ENCODE data around the gene ANKRD16.
"Not testable (repeated sequence)": the region's sequence is repeated elsewhere in the genome, so short reads cannot be mapped to it uniquely, and the experiment has no call there.

Gene ANKRD16

DNA sequence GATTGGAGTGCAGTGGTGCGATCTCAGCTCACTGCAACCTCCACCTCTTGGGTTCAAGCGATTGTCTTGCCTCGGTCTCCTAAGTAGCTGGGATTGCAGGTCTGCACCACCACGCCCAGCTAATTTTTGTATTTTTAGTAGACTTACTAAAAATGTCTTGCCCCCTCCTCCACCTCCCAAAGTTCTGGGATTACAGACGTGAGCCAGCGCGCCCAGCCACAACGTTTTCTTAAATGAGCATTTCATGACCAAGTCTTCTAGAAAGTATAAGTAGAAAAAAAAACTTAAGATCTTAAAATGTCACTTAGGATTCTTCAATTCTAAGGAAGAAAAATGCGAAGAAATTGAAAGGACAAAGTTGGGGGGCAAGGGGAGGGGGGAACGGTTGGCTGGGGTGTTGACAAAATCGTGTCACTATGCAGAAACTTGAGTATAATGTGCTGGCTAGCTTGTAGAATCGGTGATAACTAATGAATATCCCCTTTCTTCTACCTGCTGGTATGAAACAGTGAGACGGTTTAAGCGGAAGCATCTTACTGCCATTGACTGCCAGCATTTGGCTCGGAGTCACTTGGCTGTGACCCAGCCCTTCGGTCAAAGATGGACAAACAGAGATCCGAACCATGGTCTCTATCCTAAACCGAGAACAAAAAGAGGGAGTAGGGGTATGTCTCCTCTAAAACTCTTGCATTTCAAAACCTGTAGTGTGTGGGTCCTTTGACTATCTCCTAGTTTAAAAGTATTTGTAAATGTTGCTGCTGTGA lies 13.0 kb upstream of the ANKRD16 start:
- no peak for DNase-seq

DNA sequence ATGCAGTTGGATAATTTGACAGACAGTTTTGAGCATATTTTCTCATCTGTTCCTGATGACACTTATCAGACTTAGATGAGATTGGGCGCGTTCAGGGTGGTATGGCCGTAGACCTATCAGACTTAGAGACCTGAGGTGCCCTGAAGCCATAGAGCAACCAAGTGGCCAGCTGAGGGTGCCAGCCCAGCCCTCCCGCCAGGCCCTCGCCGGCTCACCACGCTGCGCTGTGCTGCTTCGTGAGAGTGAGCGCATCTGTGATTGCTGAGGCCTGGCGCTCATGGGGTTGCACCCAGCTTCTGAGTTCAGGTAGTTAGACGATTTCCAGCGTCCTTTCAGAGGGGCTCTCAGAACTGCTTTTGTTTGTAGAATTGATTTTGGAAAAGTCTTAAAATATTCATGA lies 10.6 kb upstream of the ANKRD16 start:
- no peak for DNase-seq

DNA sequence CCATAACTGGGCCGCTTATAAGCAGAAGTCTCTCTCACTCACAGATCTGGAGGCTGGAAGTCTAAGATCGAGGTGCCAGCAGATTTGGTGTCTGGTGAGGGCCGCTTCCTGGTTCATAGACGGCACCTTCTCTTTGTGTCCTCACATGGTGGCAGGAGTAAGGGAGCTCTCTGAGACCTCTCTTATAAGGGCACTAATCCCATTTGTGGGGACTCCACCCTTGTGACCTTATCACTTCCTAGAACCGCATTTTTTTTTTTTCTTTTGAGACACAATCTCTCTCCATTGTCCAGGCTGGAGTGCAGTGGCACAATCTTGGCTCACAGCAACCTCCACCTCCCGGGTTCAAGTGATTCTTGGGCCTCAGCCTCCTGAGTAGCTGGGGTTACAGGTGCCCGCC lies 8.5 kb upstream of the ANKRD16 start:
- DNase-seq, result no peak

DNA sequence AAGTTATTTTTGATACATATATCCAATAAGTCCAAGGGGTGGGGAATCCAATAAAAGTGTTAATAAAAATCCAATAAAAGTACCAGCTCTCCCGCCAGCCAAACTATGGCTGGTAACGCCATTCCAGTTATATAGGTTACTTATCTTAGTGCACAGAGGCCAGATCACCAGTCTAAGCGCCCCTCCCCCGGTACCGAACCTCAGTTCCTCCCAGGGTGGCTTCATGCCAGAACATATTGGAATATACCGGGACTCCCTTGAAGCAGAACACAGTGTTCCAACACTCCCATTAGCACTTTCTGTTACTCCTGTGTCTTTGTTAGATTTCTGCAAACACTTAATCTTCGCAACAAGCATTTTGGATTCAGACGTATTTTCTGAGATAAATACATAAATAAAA lies 7.8 kb upstream of the ANKRD16 start:
- no peak for DNase-seq

DNA sequence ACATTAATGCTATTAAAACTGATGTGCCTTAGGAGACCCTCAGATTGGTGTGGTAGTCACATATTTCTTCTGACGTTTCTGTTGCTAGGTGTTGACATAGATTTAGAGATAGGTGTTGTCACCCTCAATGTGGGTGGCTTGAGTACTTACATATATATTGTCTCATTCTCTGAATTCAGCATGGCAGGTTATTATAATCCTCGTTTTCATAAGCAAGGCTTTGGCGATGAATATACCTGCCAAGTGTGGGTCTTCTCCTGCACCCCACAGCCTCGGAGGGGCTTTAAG lies 7.3 kb upstream of the ANKRD16 start:
- DNase-seq, result no peak

DNA sequence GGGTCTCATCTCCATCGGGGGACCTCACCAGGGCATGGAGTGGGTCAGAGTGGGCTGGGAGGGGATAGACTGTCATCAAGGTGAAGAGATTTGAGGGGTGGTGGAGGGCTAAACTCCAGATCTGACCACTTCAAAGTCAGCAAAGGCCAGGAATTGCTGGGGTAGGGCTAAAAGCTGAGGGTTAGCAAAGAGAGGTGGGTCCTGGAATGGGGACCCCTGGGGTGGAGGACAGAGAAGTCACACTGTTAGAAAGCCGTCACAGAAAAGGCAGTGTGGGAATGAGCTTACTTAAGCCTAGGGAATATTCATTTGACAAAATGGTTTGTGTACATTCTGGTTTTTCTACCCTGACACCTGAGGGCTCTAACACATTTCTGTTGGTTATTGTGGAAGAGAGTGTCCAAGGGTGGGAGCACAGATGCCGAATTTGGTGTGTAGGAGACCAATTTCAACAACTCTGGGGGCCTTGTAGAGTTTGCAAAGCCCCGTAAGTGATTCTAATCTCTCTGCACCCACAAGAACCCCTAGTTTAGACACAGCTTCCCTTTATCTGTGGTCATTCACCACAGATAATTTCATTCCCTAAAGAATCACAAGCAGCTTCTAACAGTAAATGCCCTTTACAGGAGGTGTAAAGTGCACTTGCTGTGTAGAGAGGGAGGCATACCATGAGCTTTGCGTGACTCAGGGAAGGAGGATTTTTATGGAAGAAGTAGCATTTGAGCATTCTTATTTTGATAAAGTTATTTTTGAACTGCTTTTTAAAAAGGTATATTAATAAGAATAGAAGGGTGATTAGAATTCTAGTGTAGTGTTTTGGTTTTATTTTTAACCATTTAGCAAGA lies 6.7 kb upstream of the ANKRD16 start:
- DNase-seq, result no peak

DNA sequence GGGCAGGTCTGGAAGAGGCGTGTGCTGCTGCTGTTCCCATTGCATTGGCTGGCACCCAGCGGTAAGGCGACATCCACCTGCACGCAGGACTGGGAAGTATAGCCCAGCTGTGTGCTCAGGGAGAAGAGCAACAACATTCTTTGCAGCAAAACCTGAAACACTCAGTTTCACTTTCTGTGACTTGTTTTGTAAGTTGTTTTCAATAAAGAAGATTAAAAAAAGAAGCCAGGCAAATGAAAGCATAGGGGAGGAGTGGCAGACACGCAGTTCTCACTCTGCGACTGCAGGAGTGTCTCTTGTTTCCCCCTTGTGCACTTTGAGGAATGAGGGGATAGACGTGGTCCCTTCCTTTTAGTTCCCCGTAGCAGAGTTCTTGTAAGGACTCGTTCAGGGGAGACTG lies 6.1 kb upstream of the ANKRD16 start:
- no peak for DNase-seq

DNA sequence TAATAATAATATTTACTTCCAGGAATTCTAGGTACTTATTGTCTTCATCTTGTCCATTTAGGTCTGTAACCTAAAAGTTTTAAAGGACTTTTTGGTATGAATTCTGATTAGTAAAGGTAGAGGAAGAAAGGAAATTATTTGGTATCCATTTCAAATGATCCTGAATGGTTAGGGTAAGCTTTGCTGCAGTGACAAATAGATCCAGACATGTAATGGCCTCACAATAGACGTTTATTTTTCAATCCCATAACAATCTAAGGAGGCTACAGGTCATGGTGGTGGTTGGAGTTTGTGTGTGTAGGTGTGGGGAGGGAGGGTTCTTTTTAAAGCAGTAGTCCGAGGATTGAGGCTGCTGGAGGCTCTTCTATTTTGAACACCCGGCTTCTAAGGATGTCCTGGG lies 5.7 kb upstream of the ANKRD16 start:
- no peak for DNase-seq

DNA sequence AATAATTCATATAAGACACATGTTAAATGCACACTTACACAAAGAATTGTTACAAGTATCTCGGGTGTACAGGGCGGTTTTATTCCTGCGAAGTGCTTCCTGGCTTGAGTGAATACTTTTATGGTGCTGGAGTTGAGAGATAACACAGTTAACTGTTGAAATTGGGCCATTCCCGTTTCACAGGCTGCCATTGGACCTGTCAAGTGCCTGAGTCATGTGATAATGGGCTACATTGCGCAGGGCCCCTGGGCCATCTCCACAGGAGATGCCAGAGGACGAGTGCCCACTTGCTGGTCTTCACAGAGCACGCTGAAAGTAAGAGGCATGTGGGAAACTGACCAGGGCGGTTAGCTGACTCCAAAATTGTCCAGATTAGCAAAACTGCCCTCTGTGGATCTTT lies 5.2 kb upstream of the ANKRD16 start:
- no peak for DNase-seq

DNA sequence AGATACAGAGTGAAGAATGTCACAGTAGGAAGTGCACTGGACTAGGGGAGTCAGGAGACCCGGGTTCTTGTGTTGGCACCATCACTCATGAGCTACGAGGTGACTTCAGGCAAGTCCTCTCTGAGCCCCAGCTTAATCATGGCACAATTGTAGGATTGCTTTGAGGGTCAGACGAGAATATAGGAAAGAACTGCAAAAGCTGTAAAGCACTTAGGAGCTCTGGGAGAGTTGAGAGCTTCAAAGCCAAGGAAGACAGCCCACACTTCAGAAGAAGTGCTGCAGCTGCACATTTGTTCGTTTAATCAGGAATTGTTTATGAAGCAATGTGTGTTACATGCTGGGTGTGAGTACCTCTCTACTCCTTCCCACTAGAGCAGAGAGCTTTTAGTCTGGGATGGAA lies 4.7 kb upstream of the ANKRD16 start:
- no peak for DNase-seq

DNA sequence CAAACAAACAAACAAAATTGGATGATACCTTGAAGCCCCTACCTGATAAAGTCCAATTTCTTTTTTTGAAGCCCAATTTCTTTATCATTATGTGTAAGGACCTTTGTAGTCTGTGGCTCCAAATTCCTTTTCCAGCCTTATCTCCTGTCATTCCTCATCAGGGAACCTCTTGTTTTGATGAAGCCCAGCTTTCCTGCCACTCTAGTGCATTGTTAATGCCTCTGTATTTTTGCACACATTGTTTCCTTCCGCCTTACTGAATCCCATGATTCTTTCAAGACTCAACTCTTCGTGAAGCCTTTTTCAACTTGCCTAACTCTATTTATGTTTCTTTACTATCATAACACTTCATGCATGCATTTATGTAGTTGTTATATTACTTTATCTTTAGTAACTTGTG lies 3.6 kb upstream of the ANKRD16 start:
- no peak for DNase-seq

DNA sequence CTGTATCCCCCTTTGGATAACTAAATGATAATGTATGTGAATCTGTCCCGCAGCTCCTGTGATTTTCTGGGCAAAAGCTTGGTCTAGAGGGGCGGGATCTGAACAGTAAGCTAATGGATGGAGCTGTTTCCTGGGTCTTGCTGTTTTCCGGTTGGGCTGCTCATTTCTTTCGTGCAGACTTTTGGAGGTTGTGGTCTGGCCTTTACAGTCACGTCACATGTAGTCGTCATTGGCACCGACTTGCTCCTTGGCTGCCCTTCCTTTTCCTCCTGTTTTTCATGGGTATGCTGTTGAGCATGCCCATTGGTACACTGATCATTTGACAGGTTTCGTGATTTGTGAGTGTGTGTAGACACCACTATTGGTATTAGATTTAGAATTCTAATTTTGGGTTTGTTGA lies 2.3 kb upstream of the ANKRD16 start:
- DNase-seq, result no peak

DNA sequence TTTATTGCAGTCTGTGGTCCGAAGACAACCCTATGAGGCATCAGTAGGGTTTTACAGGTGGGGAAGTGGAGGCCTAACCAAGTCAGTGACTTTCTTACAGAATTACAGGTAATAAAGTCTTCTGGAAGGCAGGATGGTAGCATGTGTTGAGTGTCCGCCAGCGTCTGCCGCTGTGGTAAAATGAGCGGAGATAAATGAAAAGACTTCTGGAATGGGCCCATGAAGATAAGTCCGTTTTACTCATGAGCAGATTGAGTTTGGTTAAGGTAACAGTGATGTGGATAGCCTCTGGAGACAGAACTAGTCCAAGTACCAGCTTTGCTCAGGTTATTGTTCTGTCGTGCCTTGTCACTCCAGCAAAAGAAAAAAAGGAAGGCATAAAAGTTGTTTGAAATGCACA lies 1.3 kb upstream of the ANKRD16 start:
- DNase-seq, result no peak

DNA sequence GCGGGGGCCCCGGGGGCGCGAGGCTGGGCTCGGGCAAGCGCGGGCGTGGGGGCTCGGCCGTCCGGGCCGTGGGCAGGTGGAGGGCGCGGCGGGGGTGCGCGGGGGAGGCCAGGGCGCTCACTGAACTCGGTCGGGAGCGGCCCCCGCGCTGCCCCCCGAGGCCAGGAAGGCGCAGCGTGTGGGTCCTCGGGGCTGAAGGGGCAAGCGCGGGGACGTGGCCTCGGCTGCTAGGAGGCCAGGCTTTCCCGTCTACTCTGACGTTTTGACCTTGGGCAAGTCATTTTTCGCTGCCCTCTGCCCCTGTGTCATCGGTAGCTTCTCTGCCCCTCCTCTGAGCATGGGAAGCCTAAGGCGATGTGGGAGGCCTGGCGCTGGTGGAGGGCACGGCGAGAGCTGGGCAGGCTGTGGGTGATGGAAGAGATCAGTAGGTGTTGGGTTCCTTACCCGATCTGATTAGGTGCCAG lies 791 bp upstream of the ANKRD16 start:
- DNase-seq, result peak; percentile 67 to 73 (median 72)

DNA sequence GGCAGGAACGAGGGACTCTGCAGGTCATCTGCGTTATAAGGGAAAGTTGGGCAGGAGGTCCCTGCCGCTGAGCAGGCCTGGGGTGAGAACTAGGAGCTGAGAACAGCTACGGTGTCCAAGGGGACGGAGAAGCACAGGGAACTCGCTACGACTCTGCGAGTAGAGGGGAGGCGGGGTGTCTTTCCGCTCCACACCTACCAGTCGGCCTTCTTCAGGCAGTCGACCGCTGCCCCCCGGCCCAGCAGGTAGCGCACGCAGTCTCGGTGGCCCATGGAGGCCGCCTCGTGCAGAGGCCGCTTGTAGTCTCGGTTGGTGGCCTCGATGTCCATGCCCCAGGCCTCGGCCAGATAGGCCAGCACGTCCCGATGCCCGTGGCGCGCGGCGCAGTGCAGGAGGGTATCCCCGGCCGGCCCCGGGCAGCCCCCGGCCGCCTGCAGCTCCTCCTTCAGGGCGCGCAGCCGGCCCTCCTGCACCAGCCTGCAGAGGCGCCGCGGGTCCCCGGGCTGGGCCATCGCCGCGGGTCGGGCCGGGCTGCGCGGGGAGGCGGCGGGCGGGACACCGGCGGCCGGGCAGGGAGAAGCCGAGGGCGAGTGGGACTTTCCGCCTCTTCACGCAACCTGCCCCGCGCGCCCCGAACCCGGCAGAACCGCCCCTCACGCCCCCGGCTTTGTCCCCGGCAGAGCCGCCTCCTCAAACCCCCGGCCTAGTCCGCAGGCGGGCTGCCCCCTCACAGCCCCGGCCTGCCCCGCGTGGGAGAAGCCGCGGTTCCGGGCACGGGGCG lies 660 bp downstream of the ANKRD16 start:
- peak; percentile 39 to 65 (median 46) for DNase-seq

DNA sequence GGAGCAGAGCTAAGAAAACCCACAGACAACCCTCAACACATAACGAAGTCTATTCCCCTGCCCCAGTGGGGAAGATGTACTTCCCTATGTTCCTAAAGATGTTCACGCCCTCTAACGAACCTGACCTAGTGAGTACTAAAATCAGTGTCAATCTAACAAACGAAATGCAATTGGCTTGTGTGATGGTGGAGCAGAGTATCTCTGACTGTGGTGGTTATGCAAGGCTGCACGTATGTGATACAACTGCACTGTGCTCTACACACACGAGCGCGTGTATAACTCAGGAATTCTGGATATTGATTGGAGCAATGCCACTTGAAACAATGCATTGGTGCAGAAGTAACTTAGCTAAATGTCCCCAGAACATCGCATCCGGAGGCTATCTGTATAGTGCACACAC lies 1.3 kb downstream of the ANKRD16 start:
- DNase-seq, result peak; percentile 42 to 61 (median 51)

DNA sequence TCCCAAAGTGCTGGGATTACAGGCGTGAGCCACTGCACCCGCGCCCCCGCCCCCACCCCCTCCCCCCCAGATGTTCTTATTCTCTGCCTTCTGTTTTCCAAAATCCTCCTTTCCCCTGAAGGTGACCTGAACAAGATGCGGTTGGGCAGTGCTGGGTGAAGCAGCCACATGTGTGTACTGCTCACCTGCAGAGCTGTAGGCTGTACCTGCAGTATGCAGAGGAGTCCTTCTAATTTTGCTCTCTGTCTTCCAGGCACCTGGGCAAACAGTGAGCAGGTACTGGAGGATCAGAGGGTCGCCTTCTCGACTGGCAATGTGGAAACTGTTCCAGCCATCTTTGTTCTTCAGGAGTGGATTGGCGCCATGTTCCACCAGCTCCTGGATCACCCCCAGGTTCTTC lies 2.1 kb downstream of the ANKRD16 start:
- DNase-seq, result no peak

DNA sequence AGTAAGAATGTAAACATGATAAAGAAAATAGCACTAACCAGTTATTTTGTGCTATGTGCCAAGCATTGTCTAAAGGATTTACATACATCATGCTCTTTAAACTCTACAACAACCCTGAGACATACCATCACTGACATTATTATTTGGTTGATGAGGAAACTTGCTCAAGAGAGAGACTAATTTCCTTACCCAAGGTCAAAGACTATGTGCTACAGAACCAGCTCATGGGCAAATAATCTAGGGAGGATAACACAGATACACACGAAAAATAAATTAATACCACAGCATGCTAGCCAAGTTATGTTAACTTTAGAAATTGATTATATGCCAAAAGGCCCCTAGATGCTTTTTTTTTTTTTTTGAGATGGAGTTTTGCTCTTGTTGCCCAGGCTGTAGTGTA lies 2.7 kb downstream of the ANKRD16 start:
- peak in 1 of 3 donors; percentile 14 for DNase-seq

DNA sequence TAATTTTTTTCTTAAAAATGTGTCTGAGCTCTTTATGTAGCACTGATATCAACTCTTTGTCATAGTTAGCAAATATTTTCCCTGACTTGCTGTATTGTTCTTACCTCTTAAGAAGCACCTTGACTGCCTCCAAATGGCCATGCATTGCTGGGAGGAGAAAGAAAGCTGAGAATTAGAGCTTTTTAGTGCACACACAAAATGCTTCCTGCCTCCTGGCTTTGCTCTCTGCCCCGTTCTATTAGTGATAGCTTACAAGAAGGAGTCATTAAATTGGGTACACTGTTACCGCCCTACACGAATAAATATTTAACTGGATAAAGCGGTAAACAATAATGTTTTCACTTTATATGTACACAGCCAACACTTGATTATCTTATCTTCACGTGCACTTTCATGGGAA lies 4.1 kb downstream of the ANKRD16 start:
- no peak for DNase-seq

DNA sequence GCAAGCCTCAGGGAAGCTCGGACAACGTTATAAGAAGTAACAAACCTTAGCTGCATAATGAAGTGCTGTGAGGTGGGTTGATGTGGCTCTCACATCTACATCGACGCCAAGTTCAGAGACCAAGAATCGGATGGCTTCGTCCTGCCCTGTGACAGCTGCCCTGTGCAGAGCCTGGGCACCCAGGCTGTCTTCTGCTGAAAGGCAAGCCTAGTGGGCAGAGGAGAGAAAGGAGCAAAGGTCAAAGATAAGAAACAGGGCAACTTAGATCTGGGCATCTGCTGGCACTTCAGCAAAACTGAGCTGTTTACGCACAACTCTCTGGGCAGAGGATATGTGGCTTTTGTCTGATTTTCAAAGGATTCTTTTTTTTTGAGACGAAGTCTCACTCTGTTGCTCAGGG lies 6.7 kb downstream of the ANKRD16 start:
- DNase-seq, result no peak

DNA sequence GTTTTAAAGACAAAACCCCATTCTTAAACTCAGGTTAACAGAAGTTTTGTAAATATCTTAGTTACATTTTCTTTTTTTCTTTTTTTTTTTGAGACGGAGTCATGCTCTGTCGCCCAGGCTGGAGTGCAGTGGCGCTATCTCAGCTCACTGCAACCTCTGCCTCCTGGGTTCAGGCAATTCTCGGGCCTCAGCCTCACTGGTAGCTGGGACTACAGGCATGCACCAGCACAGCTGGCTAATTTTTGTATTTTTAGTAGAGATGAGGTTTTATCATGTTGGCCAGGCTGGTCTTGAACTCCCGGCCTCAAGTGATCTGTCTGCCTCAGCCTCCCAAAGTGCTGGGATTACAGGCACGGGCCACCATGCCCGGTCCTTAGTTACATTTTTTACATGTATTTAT lies 12.7 kb downstream of the ANKRD16 start:
- not testable (repeated sequence) for DNase-seq

DNA sequence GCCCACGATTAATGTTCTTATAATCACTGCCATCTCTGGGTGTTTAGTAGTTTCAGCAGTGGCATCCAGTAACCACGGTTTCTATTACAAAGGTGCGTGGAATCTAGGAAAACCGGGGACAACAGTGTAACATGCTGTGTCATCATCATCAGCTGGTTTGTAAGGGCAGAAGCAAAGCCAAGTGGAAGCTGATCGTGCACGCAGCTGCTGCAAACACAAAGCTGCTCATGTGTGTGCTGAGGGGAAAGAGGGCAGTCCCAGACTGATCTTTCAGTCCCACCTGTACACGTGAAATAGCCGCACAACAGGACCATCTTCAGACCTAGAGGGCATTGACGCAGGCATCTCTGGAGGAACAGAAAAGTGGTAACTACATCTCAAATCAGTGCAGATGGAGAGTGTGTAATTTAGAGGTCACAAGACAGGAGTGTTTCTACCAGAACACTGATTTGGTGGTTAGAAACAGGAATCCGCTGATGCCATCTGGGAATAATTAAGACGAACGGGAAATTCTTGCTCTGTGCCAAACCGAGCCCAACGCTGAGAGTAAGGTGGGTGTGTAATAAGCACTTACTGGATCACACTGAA lies 13.4 kb downstream of the ANKRD16 start:
- no peak for DNase-seq

DNA sequence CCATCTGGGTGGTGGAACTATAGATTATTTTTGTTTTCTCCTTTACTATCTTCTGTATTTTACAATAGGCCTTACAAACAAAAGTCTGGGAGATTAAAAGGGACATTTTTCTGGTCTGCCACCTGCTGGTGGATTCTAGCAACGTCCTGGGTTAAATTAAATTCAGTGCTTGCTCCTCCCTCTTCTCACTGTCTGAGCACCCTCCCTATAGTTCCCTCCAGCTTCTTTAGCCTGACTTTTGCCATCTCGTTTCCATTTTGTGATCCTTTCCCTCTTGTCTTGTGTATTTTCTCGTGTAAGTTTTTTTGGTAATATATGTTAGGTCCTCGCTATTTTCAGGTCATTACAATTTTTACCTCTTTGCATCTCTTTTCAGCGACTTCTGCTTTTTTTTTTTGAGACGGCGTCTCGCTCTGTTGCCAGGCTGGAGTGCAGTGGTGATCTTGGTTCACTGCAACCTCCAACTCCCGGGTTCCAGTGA lies 16.1 kb downstream of the ANKRD16 start:
- peak; percentile 79 to 89 (median 80) for DNase-seq
